Astrocyte of the spinal cord (primary cell): Measurements from ENCODE around the gene SGO2.

Source experiments
- DNase-seq: peaks from one replicate; pipeline ENCODE4 v3.0.0; 2011; ENCODE audit warnings: low read depth, low spot score
- H3K4me3 ChIP-seq: 2 replicates; pipeline ENCODE4 v1.5.1; 2011; ENCODE audit warnings: low read depth, mild to moderate bottlenecking, low read length, moderate library complexity
- in situ Hi-C: cut with HindIII; loops from 2 replicates; pipeline ENCODE4 v1.10.0; 2017; ENCODE audit warnings: low sequenced_read_pairs
- TF ChIP-seq, protein P1 (sequence below): IDR thresholded peaks from 2 replicates; pipeline ENCODE4 v1.5.1; 2012; ENCODE audit warnings: low read depth, mild to moderate bottlenecking, low read length, inconsistent platforms

SGO2 gene

DNA sequence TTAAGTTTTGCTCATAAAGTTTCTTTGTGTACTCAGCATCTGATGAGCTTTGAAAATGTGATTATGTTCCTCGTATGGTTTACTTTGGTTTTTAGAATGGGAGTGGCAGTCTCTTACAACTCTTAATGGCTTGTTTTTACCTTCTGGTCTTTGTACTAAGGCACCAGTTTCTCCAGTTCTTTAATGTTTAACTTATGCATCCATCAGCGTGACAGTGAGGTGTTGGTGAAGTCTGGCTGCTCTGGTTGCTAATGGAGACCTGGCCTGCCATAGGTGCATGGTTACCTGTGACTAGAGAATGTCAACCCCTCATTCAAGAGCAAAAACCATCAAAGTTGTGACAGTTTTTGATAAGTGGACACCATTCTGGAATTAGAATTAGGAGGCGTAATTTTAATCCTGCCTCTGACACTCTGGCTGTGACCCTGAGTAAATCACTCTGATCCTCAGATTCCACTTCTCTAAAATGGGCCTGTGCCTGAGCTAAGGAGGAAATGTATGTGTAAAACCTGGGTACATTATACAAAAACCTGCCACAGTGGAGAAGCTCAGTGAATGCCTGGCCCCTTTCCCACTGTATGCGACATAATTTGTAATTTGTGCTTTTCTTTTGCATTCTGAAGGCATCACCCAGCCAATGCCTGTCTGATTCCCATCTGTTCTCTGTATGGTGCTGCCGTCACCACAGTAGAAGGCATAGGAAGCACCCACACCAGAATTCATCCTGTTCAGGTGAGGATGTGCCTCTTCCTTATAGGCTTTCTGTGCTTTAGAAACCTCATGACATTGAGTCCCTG, 71.0 kb downstream of the SGO2 start:
- no peak overlapping the region for H3K4me3 ChIP-seq
- DNase-seq: no peak
- in situ Hi-C loops: no loop called here
- TF ChIP-seq, protein P1, sequence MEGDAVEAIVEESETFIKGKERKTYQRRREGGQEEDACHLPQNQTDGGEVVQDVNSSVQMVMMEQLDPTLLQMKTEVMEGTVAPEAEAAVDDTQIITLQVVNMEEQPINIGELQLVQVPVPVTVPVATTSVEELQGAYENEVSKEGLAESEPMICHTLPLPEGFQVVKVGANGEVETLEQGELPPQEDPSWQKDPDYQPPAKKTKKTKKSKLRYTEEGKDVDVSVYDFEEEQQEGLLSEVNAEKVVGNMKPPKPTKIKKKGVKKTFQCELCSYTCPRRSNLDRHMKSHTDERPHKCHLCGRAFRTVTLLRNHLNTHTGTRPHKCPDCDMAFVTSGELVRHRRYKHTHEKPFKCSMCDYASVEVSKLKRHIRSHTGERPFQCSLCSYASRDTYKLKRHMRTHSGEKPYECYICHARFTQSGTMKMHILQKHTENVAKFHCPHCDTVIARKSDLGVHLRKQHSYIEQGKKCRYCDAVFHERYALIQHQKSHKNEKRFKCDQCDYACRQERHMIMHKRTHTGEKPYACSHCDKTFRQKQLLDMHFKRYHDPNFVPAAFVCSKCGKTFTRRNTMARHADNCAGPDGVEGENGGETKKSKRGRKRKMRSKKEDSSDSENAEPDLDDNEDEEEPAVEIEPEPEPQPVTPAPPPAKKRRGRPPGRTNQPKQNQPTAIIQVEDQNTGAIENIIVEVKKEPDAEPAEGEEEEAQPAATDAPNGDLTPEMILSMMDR: no peak

DNA sequence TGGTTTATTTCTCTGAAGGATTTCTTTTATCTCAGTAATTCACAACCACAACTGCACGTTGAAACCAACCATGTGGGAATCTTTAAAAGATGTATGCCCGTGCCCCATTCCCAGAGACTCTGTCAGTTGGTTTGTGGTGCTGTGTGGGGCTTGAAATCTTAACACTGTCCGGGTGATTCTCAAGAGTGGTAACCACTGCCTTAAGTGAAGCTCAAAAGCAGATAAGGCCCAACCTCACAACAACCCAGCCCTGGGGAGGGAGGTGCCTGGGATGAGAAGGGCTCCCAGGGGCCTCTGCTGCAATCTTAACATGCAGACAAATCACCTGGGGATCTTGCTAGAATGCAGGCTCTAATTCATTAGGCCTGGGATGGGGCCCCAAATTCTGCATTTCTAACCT, 73.2 kb downstream of the SGO2 start:
- no peak for DNase-seq
- H3K4me3 ChIP-seq: no peak overlapping the region
- TF ChIP-seq, protein P1: no peak
- in situ Hi-C loops: no loop called here

DNA sequence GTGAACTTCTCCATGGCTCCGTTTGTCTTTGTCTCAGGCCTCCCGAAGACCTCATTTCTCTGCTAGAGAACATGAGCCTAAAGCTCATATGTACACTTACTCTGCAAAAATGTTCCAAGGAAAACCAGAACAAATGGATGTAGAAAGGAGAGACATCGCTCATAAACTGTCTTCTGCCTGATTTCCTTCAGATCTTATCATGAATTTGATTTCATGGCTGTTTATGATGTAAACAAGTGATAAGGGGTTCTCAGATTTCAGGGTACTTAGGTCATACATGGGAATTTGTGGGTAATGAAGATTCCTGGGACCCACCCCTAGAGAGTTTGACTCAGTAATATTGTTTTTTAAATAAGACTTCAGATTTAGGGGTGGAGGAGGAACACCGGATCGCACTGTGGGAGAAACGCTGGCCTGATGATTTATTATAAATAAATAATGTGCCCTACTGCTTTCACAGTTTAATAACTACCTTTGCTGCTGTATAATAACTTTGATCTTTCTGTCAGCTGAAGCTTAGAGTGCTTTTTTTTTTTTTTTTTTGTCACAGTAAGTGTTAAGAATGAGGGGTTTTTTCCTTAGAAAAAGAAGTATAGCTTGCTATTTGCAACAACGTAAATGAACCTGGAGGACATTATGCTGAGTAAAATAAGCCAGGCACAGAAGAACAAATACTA, 74.7 kb downstream of the SGO2 start:
- H3K4me3 ChIP-seq: no peak overlapping the region
- in situ Hi-C loops: no loop called here
- TF ChIP-seq, protein P1: no peak
- DNase-seq: peak; percentile 35

DNA sequence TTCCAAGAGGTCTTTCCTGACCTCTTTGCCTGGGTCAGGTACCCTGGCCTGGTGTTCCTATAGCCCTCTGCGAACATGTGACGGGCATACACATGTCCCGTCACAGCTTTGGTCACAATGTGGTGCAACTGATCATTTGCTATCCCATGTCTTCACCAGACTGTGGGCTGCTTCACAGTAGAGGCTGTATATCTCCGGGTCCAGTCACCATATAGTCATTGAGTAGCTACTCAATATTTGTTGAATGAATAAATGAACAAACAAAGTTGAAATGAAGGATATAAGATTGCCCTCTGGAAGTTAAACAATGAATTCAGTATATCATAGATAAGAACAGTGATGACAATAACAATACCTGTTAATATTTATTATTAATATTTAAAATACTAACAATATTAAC, 76.6 kb downstream of the SGO2 start:
- no peak for DNase-seq
- in situ Hi-C loops: no loop called here
- H3K4me3 ChIP-seq: no peak overlapping the region
- TF ChIP-seq, protein P1: no peak

DNA sequence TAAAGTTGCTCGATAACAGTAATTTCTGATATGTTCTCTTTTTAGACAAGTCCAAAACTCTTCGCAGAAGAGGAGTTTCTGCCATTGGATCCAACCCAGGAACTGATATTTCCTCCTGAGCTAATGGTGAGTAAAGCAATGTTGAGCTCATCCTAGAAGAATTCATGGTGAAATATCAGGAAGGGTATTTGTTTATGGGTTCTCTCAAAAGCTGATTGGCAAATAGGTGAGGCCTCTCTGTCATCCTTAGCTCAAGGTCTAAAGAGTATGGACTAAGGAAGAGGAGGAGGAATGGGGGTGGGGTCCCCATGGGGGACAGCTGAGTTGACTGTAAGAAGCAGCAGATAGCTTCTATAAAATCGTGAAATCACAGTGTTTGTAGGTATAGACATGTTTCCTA, 78.0 kb downstream of the SGO2 start:
- H3K4me3 ChIP-seq: no peak overlapping the region
- in situ Hi-C loops: no loop called here
- TF ChIP-seq, protein P1: no peak
- DNase-seq: peak; percentile 64

DNA sequence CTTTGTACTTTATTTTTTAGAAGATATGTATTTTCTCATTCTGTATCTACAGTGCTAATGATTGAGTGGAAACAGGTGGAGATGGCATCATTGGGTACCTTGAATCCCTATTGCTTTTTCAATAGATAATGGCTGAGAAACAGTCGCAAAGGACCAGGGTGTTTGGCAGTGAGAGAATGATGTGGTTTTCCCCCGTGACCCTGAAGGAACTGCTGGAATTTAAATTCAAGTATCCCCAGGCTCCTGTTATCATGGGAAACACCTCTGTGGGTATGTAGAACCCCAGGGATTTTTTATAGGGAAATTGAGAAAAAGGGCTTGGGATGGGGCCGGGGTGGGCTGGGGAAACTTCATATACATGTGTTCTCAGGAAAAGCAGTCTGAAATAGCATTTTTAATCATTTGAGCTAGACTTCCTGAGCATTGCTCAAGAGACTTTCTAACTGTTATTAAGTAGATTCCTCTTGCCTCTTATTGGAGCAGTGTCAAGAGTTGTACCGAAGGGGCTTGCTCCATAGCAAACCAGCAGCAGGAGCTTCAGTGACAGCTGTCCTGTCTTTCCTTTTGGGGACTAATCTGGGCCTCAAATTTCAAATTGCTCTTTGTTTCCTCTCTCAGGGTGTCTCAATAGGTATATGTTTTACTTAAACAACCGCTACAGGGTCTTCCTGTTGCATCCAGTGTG, 78.7 kb downstream of the SGO2 start:
- no peak overlapping the region for H3K4me3 ChIP-seq
- peak; percentile 24 for DNase-seq
- TF ChIP-seq, protein P1: no peak
- in situ Hi-C loops: no loop called here
